K562 (cell line): ENCODE measurements around the gene CLCN2. TPM values are rescaled to one million over a fixed set of nuclear protein-coding genes. Genes with fewer than 3 reads are reported as not detected.
A peak's percentile ranks its signal among the peaks of the same experiment; 100 is the strongest.

ENCODE experiments used
- ATAC-seq: fragments of 200-7000 bp; cut with Tn5 transposase; 3 replicates; pipeline ENCODE4 v1.9.1; 2020; ENCODE audit warnings: moderate library complexity
- BruUV-seq: library from RNA; stranded (reverse); fragments of 400-500 nt; replicated peaks from 2 replicates; lab custom pipeline; 2021; lab: Mats Ljungman, UMichigan
- CTCF ChIA-PET: fragments of 300-600 bp; formaldehyde crosslinking; extraction: SDS; loops from one replicate; lab custom pipeline; 2021; ENCODE audit warnings: low intra/inter-chr PET ratio; lab: Yijun Ruan, JAX
- POLR2A ChIA-PET: fragments of 300-600, 350-650 bp; sonication (Branson Sonifier 250); formaldehyde crosslinking; extraction: SDS; loops from one replicate; lab custom pipeline; 2021; ENCODE audit warnings: antibody characterized with exemption, inconsistent platforms; lab: Yijun Ruan, JAX
- DNase-seq, 4 experiments: peaks; one replicate each; pipeline versions ENCODE4 v3.0.0 to v3.0.0-alpha.2; 2011 to 2018; ENCODE audit warnings: low spot score in 3 of 4, mixed read lengths in 3 of 4; ENCODE audit errors: extremely low read depth in 1 of 4
- FAIRE-seq: peaks from 2 replicates; lab custom pipeline; 2011; peaks lifted over from hg19 to GRCh38; lab: Jason Lieb, UNC
- H2AFZ ChIP-seq: 2 replicates; pipeline ENCODE4 v1.6.0; 2011; ENCODE audit warnings: low read depth, low read length, control low read depth, inconsistent platforms
- H3K27ac ChIP-seq: fragments of 200-600 bp; 3 replicates; pipeline ENCODE4 v1.8.0; 2011; ENCODE audit warnings: low read depth, mild to moderate bottlenecking, control low read depth, inconsistent platforms, low read length, moderate library complexity, mixed read lengths; ENCODE audit errors: extremely low read depth
- H3K27me3 ChIP-seq, 2 experiments: fragments of 300-600 bp in 1 of 2; 2 replicates in 1 of 2; 3 replicates in 1 of 2; pipeline versions ENCODE4 v1.6.0 to v1.8.0; 2011; ENCODE audit warnings: inconsistent platforms in 2 of 2, low read length in 2 of 2, mild to moderate bottlenecking in 1 of 2, mixed read lengths in 1 of 2, moderate library complexity in 1 of 2; ENCODE audit not compliant: control insufficient read depth in 2 of 2, insufficient read depth in 2 of 2
- H3K36me3 ChIP-seq: fragments of 300-600 bp; 3 replicates; pipeline ENCODE4 v1.8.0; 2011; ENCODE audit warnings: mild to moderate bottlenecking, low read length, inconsistent platforms; ENCODE audit not compliant: control insufficient read depth, insufficient read depth
- H3K4me1 ChIP-seq, 2 experiments: fragments of 200-600 bp in 1 of 2; replicated peaks in 1 of 2; 2 replicates in 1 of 2; 3 replicates in 1 of 2; pipeline versions ENCODE4 v1.5.1 to v1.8.0; 2011; ENCODE audit warnings: inconsistent platforms in 2 of 2, low read length in 2 of 2, mild to moderate bottlenecking in 1 of 2, mixed read lengths in 1 of 2, moderate library complexity in 1 of 2; ENCODE audit not compliant: control insufficient read depth in 2 of 2, insufficient read depth in 2 of 2
- H3K4me2 ChIP-seq: 2 replicates; pipeline ENCODE4 v1.6.1; 2011; ENCODE audit warnings: low read length, control low read depth, inconsistent platforms, mixed read lengths; ENCODE audit not compliant: insufficient read depth
- H3K4me3 ChIP-seq: fragments of 200-600 bp; sonication (generic), shearing (Covaris generic); 2 replicates; pipeline ENCODE4 v1.5.1; 2016; ENCODE audit warnings: control low read depth, inconsistent platforms
- H3K79me2 ChIP-seq: fragments of 200-600 bp; 3 replicates; pipeline ENCODE4 v1.8.0; 2011; ENCODE audit warnings: low read length, inconsistent platforms; ENCODE audit not compliant: control insufficient read depth, insufficient read depth
- H3K9ac ChIP-seq, 2 experiments: 2 replicates each; pipeline versions ENCODE4 v1.6.0 to v1.6.1; 2011; ENCODE audit warnings: low read depth in 2 of 2, low read length in 2 of 2, control low read depth in 1 of 2, inconsistent platforms in 1 of 2, mild to moderate bottlenecking in 1 of 2, mixed read lengths in 1 of 2; ENCODE audit not compliant: insufficient read depth in 1 of 2
- H3K9me1 ChIP-seq: one replicate; pipeline ENCODE4 v1.6.0; 2011; ENCODE audit warnings: inconsistent platforms, mild to moderate bottlenecking, low read length, moderate library complexity; ENCODE audit not compliant: control insufficient read depth, insufficient read depth
- H3K9me3 ChIP-seq: replicated peaks from 2 replicates; pipeline ENCODE4 v1.5.1; 2011; ENCODE audit warnings: low read depth, low read length, inconsistent platforms; ENCODE audit not compliant: control insufficient read depth, insufficient read depth
- H4K20me1 ChIP-seq: replicated peaks from 2 replicates; pipeline ENCODE4 v1.6.1; 2011; ENCODE audit warnings: low read length, inconsistent platforms, mixed read lengths; ENCODE audit not compliant: control insufficient read depth, insufficient read depth
- HNRNPK ChIP-seq: fragments of 200-400 bp; formaldehyde crosslinking; IDR thresholded peaks from one replicate; pipeline ENCODE4 v1.6.1; 2018; ENCODE audit warnings: mild to moderate bottlenecking, low read depth, low read length; ENCODE audit not compliant: poor library complexity, severe bottlenecking
- OTX1 ChIP-seq: fragments of 450-650 bp; formaldehyde crosslinking; IDR thresholded peaks from 2 replicates; pipeline ENCODE4 v1.4.0; 2022; ENCODE audit warnings: mild to moderate bottlenecking
- POLR2A ChIP-seq: fragments of 450-650 bp; conservative IDR thresholded peaks from 2 replicates; pipeline ENCODE4 v1.6.1; 2016
- RBFOX2 ChIP-seq: fragments of 200-400 bp; formaldehyde crosslinking; IDR thresholded peaks from 2 replicates; pipeline ENCODE4 v1.6.1; 2017; ENCODE audit warnings: low read depth, mild to moderate bottlenecking, low read length, moderate library complexity
- ZBTB1 ChIP-seq: sonication (generic); formaldehyde crosslinking; IDR thresholded peaks from 2 replicates; pipeline ENCODE4 v1.8.1; 2023; ENCODE audit warnings: missing genetic modification reagents, low read depth, mild to moderate bottlenecking, borderline replicate concordance
- WGBS: fragments of 100-300 bp; shearing (Covaris generic); methylation state at CpG from one replicate; pipeline ENCODE4 v1.1.6; 2016; ENCODE audit warnings: low coverage, mixed read lengths; ENCODE audit not compliant: insufficient coverage; ENCODE audit errors: missing lambda C conversion rate; 5-methylcytosine and 5-hydroxymethylcytosine counted together
- in situ Hi-C: fragments of 300-500 bp; cut with MboI; formaldehyde crosslinking; loops from 4 replicates; pipeline ENCODE4 v1.15.0; 2018; ENCODE audit warnings: inconsistent platforms, mixed read lengths
- intact Hi-C: fragments of 100-400 bp; cut with micrococcal nuclease; formaldehyde crosslinking; loops from 2 replicates; pipeline ENCODE4 v1.14.2; 2022
- polyA plus RNA-seq, 8 experiments: library from polyadenylated mRNA; depleted of rRNA in 4 of 8; stranded (reverse) in 5 of 8; unstranded in 3 of 8; fragments of >200 nt; fragmentation: Nextera tagmentation in 2 of 8; fragmentation: Illumina TruSeq in 1 of 8; extraction: Ambion mirVana in 2 of 8; extraction: Trizol in 1 of 8; gene quantifications; 2 replicates each; pipeline versions ENCODE4 v1.2.1 to v1.2.3, GENCODE V29; 2011 to 2014; ENCODE audit warnings: inconsistent platforms in 1 of 8, missing spikeins in 1 of 8
- total RNA-seq, 7 experiments: library from RNA; depleted of rRNA in 6 of 7; stranded (reverse); fragments of >200 nt in 6 of 7; fragmentation: Illumina TruSeq in 2 of 7; extraction: Trizol in 2 of 7; gene quantifications; 2 replicates each; pipeline versions ENCODE4 v1.2.1 to v1.2.3, GENCODE V29; 2011 to 2021; ENCODE audit warnings: low replicate concordance in 1 of 7

Gene CLCN2
- total and polyA plus RNA-seq, 9 of the 15 experiments (the other 6 are each of a cell fraction or from before 2014, with no cell fraction given), result 0.10 to 14.0 (median 6.9) TPM

DNA sequence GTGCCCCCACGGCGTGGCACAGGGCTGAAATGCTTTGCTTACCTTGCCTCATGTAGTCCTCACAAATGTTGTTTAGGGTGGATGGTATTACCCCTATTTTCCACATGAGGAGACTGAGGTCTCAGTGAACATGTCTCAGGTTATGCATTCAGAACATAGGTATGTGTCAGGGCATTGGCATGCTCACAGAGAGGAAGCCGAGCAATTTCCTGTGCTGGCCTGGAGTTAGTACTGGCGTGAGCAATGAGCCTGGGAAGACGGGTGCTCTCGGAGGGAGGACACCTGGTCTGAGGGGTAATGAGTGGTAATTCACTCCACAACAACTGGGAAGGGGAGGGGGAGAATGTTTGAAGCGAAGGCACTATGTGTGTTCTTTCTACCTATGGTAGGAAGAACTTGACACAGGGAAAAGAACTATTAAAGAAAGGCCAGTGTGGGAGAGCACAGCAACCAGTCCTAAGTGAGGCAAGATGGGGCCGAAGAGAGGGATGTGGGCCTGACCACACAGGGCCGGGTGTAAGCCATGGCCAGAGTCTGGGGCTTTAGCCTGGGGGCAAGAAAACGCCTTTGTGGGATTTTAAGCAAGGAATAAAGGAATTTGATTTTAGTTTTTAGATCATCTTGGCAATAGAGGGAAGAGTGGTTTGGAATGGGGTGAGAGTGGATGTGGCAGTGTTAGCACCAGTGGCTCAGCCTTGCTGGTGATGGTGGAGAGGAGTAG lies 28.9 kb downstream of the CLCN2 start:
- Histone ChIP-seq H2AFZ (no peak overlapping the region), H3K9me3 (no peaks in the 10 kb centered on the region), H3K9ac (peak overlapping the region in 1 of 2 experiments; percentile 57; a peak in 2 of 4 replicates), H4K20me1 (peaks cover 24% of the 10 kb centered on the region), H3K4me2 (no peak overlapping the region), H3K4me1 (peaks cover 50% of the 10 kb centered on the region in 2 experiments), H3K79me2 (peaks cover 19% of the 10 kb centered on the region), H3K9me1 (peaks cover 11% of the 10 kb centered on the region)
- in situ Hi-C loops, result no loop called here
- no TSS peak for BruUV-seq
- ATAC-seq, result no peak
- FAIRE-seq, result peak; percentile 26
- DNase-seq, result no peak
- POLR2A ChIA-PET, result interaction anchor here (0.6 to 1.9 kb wide), 6 partner anchors 8 to 16 kb away, joined by 3 to 15 read pairs (median 5); no protein-coding TSS in a partner anchor
- WGBS, result 84% methylated on average over 10 of the region's 10 CpGs
- TF ChIP-seq ZBTB1, result no peak
- no peak for TF ChIP-seq HNRNPK
- TF ChIP-seq POLR2A, result peak; percentile 47; the same call in 1 of the 2 replicates
- 0 out of 2 replicates have a peak, but pooled peaks have one; percentile 11 for TF ChIP-seq OTX1
- TF ChIP-seq, all 486 proteins: peak for 2
- H3K27ac ChIP-seq, result peak overlapping the region; percentile 83; the same call in 2 of the 3 replicates
- intact Hi-C loops, result no loop called here
- peaks cover 80% of the 10 kb centered on the region for H3K36me3 ChIP-seq
- CTCF ChIA-PET, result no interaction called here
- H3K27me3 ChIP-seq, result no peaks in the 10 kb centered on the region
- H3K4me3 ChIP-seq, result no peak overlapping the region

GRCh38 chr3:184328516-184328915 lies 32.9 kb downstream of the CLCN2 start:
- ATAC-seq, result no peak
- Histone ChIP-seq H4K20me1 (peaks cover 11% of the 10 kb centered on the region), H3K4me1 (peaks cover 13 to 20% of the 10 kb centered on the region in 2 experiments), H3K4me2 (no peak overlapping the region), H3K9ac (no peak overlapping the region), H3K27ac (no peak overlapping the region), H3K9me3 (no peaks in the 10 kb centered on the region), H2AFZ (no peak overlapping the region), H3K27me3 (no peaks in the 10 kb centered on the region), H3K4me3 (no peak overlapping the region), H3K9me1 (no peaks in the 10 kb centered on the region), H3K79me2 (peaks cover 29% of the 10 kb centered on the region; the same call in 2 of the 3 replicates), H3K36me3 (peaks cover 98% of the 10 kb centered on the region)
- no peak for FAIRE-seq
- intact Hi-C loops, result no loop called here
- DNase-seq, result no peak
- WGBS, result 90% methylated on average over 3 of the region's 3 CpGs
- CTCF ChIA-PET, result no interaction called here
- in situ Hi-C loops, result no loop called here
- BruUV-seq, result no TSS peak
- POLR2A ChIA-PET, result interaction anchor here (0.5 to 1.4 kb wide), 5 partner anchors 10 to 136 kb away, joined by 3 to 5 read pairs (median 4); no protein-coding TSS in a partner anchor
- 0 out of 2 replicates have a peak, but pooled peaks have one; percentile 24 for TF ChIP-seq POLR2A
- TF ChIP-seq RBFOX2, result no peak
